KOPT-K1 (cell line): Measurements from ENCODE around the gene TUBB3.
"Not testable (repeated sequence)": the region's sequence is repeated elsewhere in the genome, so short reads cannot be mapped to it uniquely, and the experiment has no call there.

Source experiments
- H3K27ac ChIP-seq: fragments of 200-600 bp; sonication (generic); 2 replicates; pipeline ENCODE4 v1.5.1; 2016; ENCODE audit warnings: antibody characterized with exemption, mild to moderate bottlenecking, low read depth, low read length; ENCODE audit not compliant: poor library complexity, severe bottlenecking
- H3K36me3 ChIP-seq: fragments of 200-600 bp; sonication (generic); 2 replicates; pipeline ENCODE4 v1.5.1; 2017; ENCODE audit warnings: antibody characterized with exemption, mild to moderate bottlenecking, low read length, moderate library complexity; ENCODE audit not compliant: insufficient read depth
- H3K9me3 ChIP-seq: fragments of 200-600 bp; sonication (generic); 2 replicates; pipeline ENCODE4 v1.5.1; 2017; ENCODE audit warnings: antibody characterized with exemption, low read length, mild to moderate bottlenecking; ENCODE audit not compliant: insufficient read depth, poor library complexity, severe bottlenecking

TUBB3 gene

GRCh38 chr16:89920723-89921122 lies 2.4 kb upstream of the TUBB3 start:
- no peaks in the 10 kb centered on the region for H3K9me3 ChIP-seq
- H3K36me3 ChIP-seq, result no peaks in the 10 kb centered on the region
- H3K27ac ChIP-seq, result no peak overlapping the region

GRCh38 chr16:89921131-89921701 lies 1.9 kb upstream of the TUBB3 start:
- no peaks in the 10 kb centered on the region for H3K9me3 ChIP-seq
- H3K27ac ChIP-seq, result no peak overlapping the region

GRCh38 chr16:89921702-89922476 lies 1.3 kb upstream of the TUBB3 start:
- no peaks in the 10 kb centered on the region for H3K36me3 ChIP-seq
- H3K27ac ChIP-seq, result no peak overlapping the region
- no peaks in the 10 kb centered on the region for H3K9me3 ChIP-seq

More at GRCh38 chr16:89921131-89921701, 1.9 kb upstream of the TUBB3 start:
- H3K36me3 ChIP-seq, result no peaks in the 10 kb centered on the region

- Histone ChIP-seq H3K36me3 (no peaks in the 10 kb centered on the region), H3K27ac (no peak overlapping the region), H3K9me3 (no peaks in the 10 kb centered on the region)
Observed at GRCh38 chr16:89922477-89922883, 662 bp upstream of the TUBB3 start.

- H3K9me3 ChIP-seq, result no peaks in the 10 kb centered on the region
- H3K27ac ChIP-seq, result no peak overlapping the region
- H3K36me3 ChIP-seq, result no peaks in the 10 kb centered on the region
Observed at GRCh38 chr16:89923640-89924296, 626 bp downstream of the TUBB3 start.

- H3K36me3 ChIP-seq, result no peaks in the 10 kb centered on the region
- no peak overlapping the region for H3K27ac ChIP-seq
- H3K9me3 ChIP-seq, result no peaks in the 10 kb centered on the region
Observed at GRCh38 chr16:89924297-89924924, 1.3 kb downstream of the TUBB3 start.

GRCh38 chr16:89924925-89925307 lies 1.8 kb downstream of the TUBB3 start:
- Histone ChIP-seq H3K27ac (no peak overlapping the region), H3K36me3 (no peaks in the 10 kb centered on the region), H3K9me3 (no peaks in the 10 kb centered on the region)

- H3K9me3 ChIP-seq, result no peaks in the 10 kb centered on the region
- H3K36me3 ChIP-seq, result no peaks in the 10 kb centered on the region
- H3K27ac ChIP-seq, result no peak overlapping the region
Observed at GRCh38 chr16:89925596-89926079, 2.5 kb downstream of the TUBB3 start.

GRCh38 chr16:89931305-89931896 lies 8.3 kb downstream of the TUBB3 start:
- no peaks in the 10 kb centered on the region for H3K9me3 ChIP-seq
- H3K36me3 ChIP-seq, result no peaks in the 10 kb centered on the region
- no peak overlapping the region for H3K27ac ChIP-seq

GRCh38 chr16:89931964-89932363 lies 8.8 kb downstream of the TUBB3 start:
- no peak overlapping the region for H3K27ac ChIP-seq
- no peaks in the 10 kb centered on the region for H3K36me3 ChIP-seq
- no peaks in the 10 kb centered on the region for H3K9me3 ChIP-seq

- not testable (repeated sequence) for H3K27ac ChIP-seq, H3K9me3 ChIP-seq, H3K36me3 ChIP-seq
Observed at GRCh38 chr16:89934019-89934418, 10.9 kb downstream of the TUBB3 start.

GRCh38 chr16:89934611-89935553 lies 11.7 kb downstream of the TUBB3 start:
- no peaks in the 10 kb centered on the region for H3K36me3 ChIP-seq

GRCh38 chr16:89935620-89936019 lies 12.5 kb downstream of the TUBB3 start:
- not testable (repeated sequence) for H3K36me3 ChIP-seq, H3K9me3 ChIP-seq, H3K27ac ChIP-seq

More at GRCh38 chr16:89934611-89935553, 11.7 kb downstream of the TUBB3 start:
- Histone ChIP-seq H3K27ac (no peak overlapping the region), H3K9me3 (no peaks in the 10 kb centered on the region)

- Histone ChIP-seq H3K36me3 (no peaks in the 10 kb centered on the region), H3K27ac (no peak overlapping the region), H3K9me3 (no peaks in the 10 kb centered on the region)
Observed at GRCh38 chr16:89936034-89936433, 12.9 kb downstream of the TUBB3 start.
